B cell (primary cell): ENCODE results near the gene UBTFL1. TPM values are rescaled to one million over a fixed set of nuclear protein-coding genes. Genes with fewer than 3 reads are reported as not detected.
"Not testable (repeated sequence)": the region's sequence is repeated elsewhere in the genome, so short reads cannot be mapped to it uniquely, and the experiment has no call there.

Source experiments
- ATAC-seq: fragments of 200-7000 bp; cut with Tn5 transposase; one replicate; pipeline ENCODE4 v1.10.0; 2021; ENCODE audit warnings: low read depth, mild to moderate bottlenecking, moderate number of reproducible peaks, moderate library complexity
- CTCF ChIA-PET: fragments of 350-600 bp; sonication (Branson Sonifier 250); formaldehyde crosslinking; loops from one replicate; lab custom pipeline; 2021; ENCODE audit warnings: antibody characterized with exemption, inconsistent platforms; lab: Charles Lee
- POLR2A ChIA-PET: fragments of 350-600 bp; sonication (Branson Sonifier 250); formaldehyde crosslinking; loops from one replicate; lab custom pipeline; 2021; ENCODE audit warnings: antibody characterized with exemption; lab: Charles Lee
- DNase-seq: peaks from one replicate; pipeline ENCODE4 v3.0.0; 2013
- H2AFZ ChIP-seq: 2 replicates; pipeline ENCODE4 v1.6.1; 2012; ENCODE audit warnings: mild to moderate bottlenecking, low read depth, low read length; ENCODE audit not compliant: insufficient read depth, poor library complexity, severe bottlenecking
- H3K27ac ChIP-seq, 2 donors: 1 replicate in 1 of 2; 2 replicates in 1 of 2; pipeline ENCODE4 v1.5.1; 2012 to 2013; ENCODE audit warnings: low read length in 2 of 2, mild to moderate bottlenecking in 2 of 2, moderate library complexity in 1 of 2
- H3K27me3 ChIP-seq, 4 experiments: fragments of 200-600 bp in 1 of 4; sonication (generic) in 1 of 4; replicated peaks in 1 of 4; 1 replicate in 2 of 4; 2 replicates in 2 of 4; pipeline versions ENCODE4 v1.6.1 to v1.7.0; 2013 to 2016; ENCODE audit warnings: low read length in 3 of 4, mild to moderate bottlenecking in 2 of 4, mixed read lengths in 1 of 4, moderate library complexity in 1 of 4; ENCODE audit not compliant: insufficient read depth in 4 of 4, control insufficient read depth in 3 of 4; ENCODE audit errors: control extremely low read depth in 1 of 4
- H3K36me3 ChIP-seq, 2 experiments: replicated peaks in 1 of 2; 1 replicate in 1 of 2; 2 replicates in 1 of 2; pipeline versions ENCODE4 v1.6.1 to v1.7.1; 2013; ENCODE audit warnings: low read length in 1 of 2; ENCODE audit not compliant: insufficient read depth in 2 of 2, control insufficient read depth in 1 of 2; ENCODE audit errors: control extremely low read depth in 1 of 2, extremely low read depth in 1 of 2
- H3K4me1 ChIP-seq, 2 donors: fragments of 200-600 bp in 1 of 2; sonication (generic) in 1 of 2; 1 replicate in 1 of 2; 2 replicates in 1 of 2; pipeline versions ENCODE4 v1.5.1 to v1.6.1; 2013 to 2017; ENCODE audit warnings: low read length in 2 of 2; ENCODE audit not compliant: control insufficient read depth in 2 of 2, insufficient read depth in 2 of 2
- H3K4me2 ChIP-seq: replicated peaks from 2 replicates; pipeline ENCODE3; 2012; ENCODE audit warnings: mild to moderate bottlenecking, low read depth, low read length; ENCODE audit not compliant: poor library complexity, severe bottlenecking
- H3K4me3 ChIP-seq, 5 experiments: fragments of 200-600 bp in 1 of 5; sonication (generic) in 1 of 5; 1 replicate in 3 of 5; 2 replicates in 2 of 5; pipeline versions ENCODE4 v1.5.1 to v1.7.0; 2011 to 2016; ENCODE audit warnings: low read length in 4 of 5, mild to moderate bottlenecking in 4 of 5, low read depth in 2 of 5, control low read depth in 1 of 5, moderate library complexity in 1 of 5; ENCODE audit not compliant: insufficient read depth in 1 of 5; ENCODE audit errors: control extremely low read depth in 1 of 5, extremely low read depth in 1 of 5
- H3K79me2 ChIP-seq: fragments of 200-600 bp; sonication (generic); one replicate; pipeline ENCODE4 v1.6.0; 2016; ENCODE audit warnings: low read length; ENCODE audit not compliant: control insufficient read depth, insufficient read depth
- H3K9ac ChIP-seq: fragments of 200-600 bp; sonication (generic); 2 replicates; pipeline ENCODE4 v1.6.1; 2017; ENCODE audit warnings: mild to moderate bottlenecking, low read length, moderate library complexity
- H3K9me3 ChIP-seq, 3 donors: one replicate each; pipeline versions ENCODE4 v1.6.1 to v1.7.1; 2013; ENCODE audit warnings: low read length in 2 of 3; ENCODE audit not compliant: control insufficient read depth in 2 of 3, insufficient read depth in 1 of 3; ENCODE audit errors: control extremely low read depth in 1 of 3
- H4K20me1 ChIP-seq: 2 replicates; pipeline ENCODE4 v1.6.0; 2012; ENCODE audit warnings: mild to moderate bottlenecking, low read length; ENCODE audit not compliant: insufficient read depth, control insufficient read depth, poor library complexity, severe bottlenecking
- H3K27ac Mint-ChIP-seq: one replicate; pipeline ENCODE4 v1.8.0; 2021; ENCODE audit warnings: mixed read lengths
- H3K27me3 Mint-ChIP-seq: one replicate; pipeline ENCODE4 v1.8.0; 2021; ENCODE audit warnings: mixed read lengths
- H3K4me1 Mint-ChIP-seq: one replicate; pipeline ENCODE4 v1.8.0; 2021; ENCODE audit warnings: mixed read lengths
- H3K4me3 Mint-ChIP-seq: one replicate; pipeline ENCODE4 v1.8.0; 2021; ENCODE audit warnings: mixed read lengths
- H3K9me3 Mint-ChIP-seq: one replicate; pipeline ENCODE4 v1.8.0; 2022; ENCODE audit warnings: mixed read lengths; ENCODE audit not compliant: insufficient read depth
- WGBS: methylation state at CpG from one replicate; pipeline ENCODE4 v1.1.5; 2013; ENCODE audit warnings: missing lambda C conversion rate; ENCODE audit not compliant: insufficient coverage; 5-methylcytosine and 5-hydroxymethylcytosine counted together
- intact Hi-C: fragments of 100-400 bp; cut with micrococcal nuclease; formaldehyde crosslinking; loops from one replicate; pipeline ENCODE4 v1.10.0; 2022
- polyA minus RNA-seq: library from RNA; depleted of rRNA, polyadenylated mRNA; stranded (reverse); fragments of >200 nt; gene quantifications from 2 replicates; pipeline ENCODE4 v1.2.3, GENCODE V29; 2012
- polyA plus RNA-seq: library from polyadenylated mRNA; depleted of rRNA; stranded (reverse); fragments of >200 nt; gene quantifications from 2 replicates; pipeline ENCODE4 v1.2.3, GENCODE V29; 2012
- total RNA-seq, 2 donors: library from RNA; stranded (reverse); fragments of 120-200 nt in 1 of 2; gene quantifications; 1 replicate in 1 of 2; 2 replicates in 1 of 2; pipeline versions ENCODE4 v1.2.3 to v1.2.4, GENCODE V29; 2013 to 2022

UBTFL1 gene
- total RNA-seq, result not detected in 2 replicates
- total RNA-seq (2013), result not detected
- not detected in 2 replicates for polyA plus RNA-seq
- polyA minus RNA-seq, result not detected in 2 replicates

GRCh38 chr11:90085650-90086049 is at the start of gene UBTFL1:
Gene UBTFL1 (plus strand): TSS chr11:90085950. CDS start chr11:90085950, 0 bp downstream.
- CTCF ChIA-PET, H3K4me1 ChIP-seq, H3K79me2 ChIP-seq, H3K9me3 ChIP-seq, H3K4me1 Mint-ChIP-seq, DNase-seq, ATAC-seq, POLR2A ChIA-PET, H3K27ac ChIP-seq, H3K27me3 Mint-ChIP-seq, H4K20me1 ChIP-seq, intact Hi-C loops, H3K4me3 Mint-ChIP-seq, H3K9me3 Mint-ChIP-seq, H3K9ac ChIP-seq, H3K4me2 ChIP-seq, H3K27ac Mint-ChIP-seq, H3K36me3 ChIP-seq, H2AFZ ChIP-seq, H3K4me3 ChIP-seq, H3K27me3 ChIP-seq: not testable (repeated sequence)
- no CpG with 5 or more reads among the region's 3 CpGs for WGBS

- H4K20me1 ChIP-seq, H3K9me3 ChIP-seq, H3K4me3 Mint-ChIP-seq, H3K79me2 ChIP-seq, POLR2A ChIA-PET, H3K27ac ChIP-seq, H3K36me3 ChIP-seq, H3K4me3 ChIP-seq, H3K27me3 ChIP-seq, H2AFZ ChIP-seq, CTCF ChIA-PET, H3K4me2 ChIP-seq, H3K27me3 Mint-ChIP-seq, ATAC-seq, DNase-seq, H3K4me1 ChIP-seq, H3K9ac ChIP-seq, H3K9me3 Mint-ChIP-seq, H3K27ac Mint-ChIP-seq, H3K4me1 Mint-ChIP-seq, intact Hi-C loops: not testable (repeated sequence)
- WGBS, result no CpG with 5 or more reads among the region's 41 CpGs
Observed at GRCh38 chr11:90051591-90052209, 34.0 kb upstream of the UBTFL1 start.

GRCh38 chr11:90052311-90052710 is 33.4 kb upstream of the UBTFL1 start:
- H3K4me1 Mint-ChIP-seq, H3K36me3 ChIP-seq, ATAC-seq, H2AFZ ChIP-seq, H3K27ac ChIP-seq, DNase-seq, POLR2A ChIA-PET, intact Hi-C loops, H3K79me2 ChIP-seq, H3K27ac Mint-ChIP-seq, H3K9ac ChIP-seq, H3K4me1 ChIP-seq, H3K4me3 ChIP-seq, H4K20me1 ChIP-seq, H3K9me3 Mint-ChIP-seq, H3K4me3 Mint-ChIP-seq, H3K4me2 ChIP-seq, H3K27me3 Mint-ChIP-seq, CTCF ChIA-PET, H3K27me3 ChIP-seq, H3K9me3 ChIP-seq: not testable (repeated sequence)
- no CpG with 5 or more reads among the region's 33 CpGs for WGBS

GRCh38 chr11:90053545-90053944 is 32.2 kb upstream of the UBTFL1 start:
- H3K4me1 Mint-ChIP-seq, H3K4me3 ChIP-seq, H3K27me3 Mint-ChIP-seq, POLR2A ChIA-PET, H3K4me1 ChIP-seq, DNase-seq, H3K9me3 Mint-ChIP-seq, H3K4me2 ChIP-seq, H2AFZ ChIP-seq, H3K9me3 ChIP-seq, H3K9ac ChIP-seq, H3K79me2 ChIP-seq, H3K36me3 ChIP-seq, H3K27ac ChIP-seq, CTCF ChIA-PET, H4K20me1 ChIP-seq, H3K27ac Mint-ChIP-seq, H3K27me3 ChIP-seq, intact Hi-C loops, ATAC-seq, H3K4me3 Mint-ChIP-seq: not testable (repeated sequence)
- WGBS, result no CpG with 5 or more reads among the region's 28 CpGs
